GM12865 (cell line): ENCODE measurements around the gene FBXO9.

ENCODE experiments used
- DNase-seq: peaks from one replicate; pipeline ENCODE4 v3.0.0; 2010; ENCODE audit warnings: low read depth
- H3K4me3 ChIP-seq: 2 replicates; pipeline ENCODE4 v1.5.1; 2011; ENCODE audit warnings: mild to moderate bottlenecking, low read depth, low read length, control low read depth
- TF ChIP-seq, protein P1 (sequence below): IDR thresholded peaks from 2 replicates; pipeline ENCODE4 v1.5.1; 2011; ENCODE audit warnings: low read length, control low read depth, low read depth, inconsistent platforms; ENCODE audit not compliant: insufficient read depth; ENCODE audit errors: missing control alignments

The FBXO9 gene

DNA sequence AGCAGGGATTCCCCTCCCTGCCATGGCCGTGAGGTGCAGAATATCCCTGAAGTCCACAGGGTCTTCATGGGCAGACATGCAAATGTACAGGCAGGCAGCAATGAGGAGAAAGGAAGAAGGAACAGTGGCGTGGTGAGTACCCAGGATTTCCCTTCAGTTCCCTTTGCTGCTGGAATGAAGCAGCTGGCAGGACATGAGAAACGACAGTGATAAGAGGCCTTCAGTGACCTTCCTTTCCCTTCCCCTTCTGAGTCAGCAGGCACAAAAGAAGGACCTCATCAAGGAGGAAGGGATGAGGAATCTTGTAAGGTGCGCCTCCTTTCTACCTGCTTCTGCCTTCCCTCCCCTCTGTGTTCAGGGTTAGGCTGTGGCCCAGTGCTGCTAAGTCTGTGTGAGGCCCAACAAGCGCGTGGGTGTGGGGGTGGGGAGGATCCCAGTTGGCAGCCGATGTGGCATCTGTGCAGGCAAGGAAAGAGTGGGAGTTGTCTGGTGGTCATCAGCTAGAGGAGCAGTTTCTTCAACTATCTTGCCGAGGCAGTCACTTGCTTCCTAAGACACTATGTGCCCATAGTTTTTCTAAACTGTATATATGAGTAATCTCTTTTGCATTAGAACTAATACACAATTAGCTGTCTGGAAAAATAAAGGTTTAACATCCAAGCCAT, 29.5 kb upstream of the FBXO9 start:
- no peak overlapping the region for H3K4me3 ChIP-seq
- TF ChIP-seq, protein P1, sequence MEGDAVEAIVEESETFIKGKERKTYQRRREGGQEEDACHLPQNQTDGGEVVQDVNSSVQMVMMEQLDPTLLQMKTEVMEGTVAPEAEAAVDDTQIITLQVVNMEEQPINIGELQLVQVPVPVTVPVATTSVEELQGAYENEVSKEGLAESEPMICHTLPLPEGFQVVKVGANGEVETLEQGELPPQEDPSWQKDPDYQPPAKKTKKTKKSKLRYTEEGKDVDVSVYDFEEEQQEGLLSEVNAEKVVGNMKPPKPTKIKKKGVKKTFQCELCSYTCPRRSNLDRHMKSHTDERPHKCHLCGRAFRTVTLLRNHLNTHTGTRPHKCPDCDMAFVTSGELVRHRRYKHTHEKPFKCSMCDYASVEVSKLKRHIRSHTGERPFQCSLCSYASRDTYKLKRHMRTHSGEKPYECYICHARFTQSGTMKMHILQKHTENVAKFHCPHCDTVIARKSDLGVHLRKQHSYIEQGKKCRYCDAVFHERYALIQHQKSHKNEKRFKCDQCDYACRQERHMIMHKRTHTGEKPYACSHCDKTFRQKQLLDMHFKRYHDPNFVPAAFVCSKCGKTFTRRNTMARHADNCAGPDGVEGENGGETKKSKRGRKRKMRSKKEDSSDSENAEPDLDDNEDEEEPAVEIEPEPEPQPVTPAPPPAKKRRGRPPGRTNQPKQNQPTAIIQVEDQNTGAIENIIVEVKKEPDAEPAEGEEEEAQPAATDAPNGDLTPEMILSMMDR: no peak
- no peak for DNase-seq

DNA sequence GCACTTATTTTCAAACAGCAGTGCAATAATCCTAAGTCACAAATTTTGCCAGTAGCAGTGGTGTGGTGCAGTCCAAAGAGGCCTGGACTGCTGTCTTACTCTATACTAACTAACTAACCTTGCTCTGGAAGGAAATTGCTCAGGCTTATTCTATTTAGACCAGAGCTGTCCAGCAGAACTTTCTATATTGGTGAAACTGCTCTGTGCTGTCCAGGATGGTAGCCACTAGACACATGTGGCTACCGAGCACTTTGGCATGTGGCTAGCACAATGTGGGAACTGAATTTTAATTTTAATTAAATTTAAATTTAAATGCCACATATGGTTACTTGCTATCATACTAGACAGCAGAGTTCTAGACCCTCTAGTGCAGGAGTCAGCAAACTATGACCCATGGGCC, 27.1 kb upstream of the FBXO9 start:
- TF ChIP-seq, protein P1: no peak
- DNase-seq: no peak
- H3K4me3 ChIP-seq: no peak overlapping the region

DNA sequence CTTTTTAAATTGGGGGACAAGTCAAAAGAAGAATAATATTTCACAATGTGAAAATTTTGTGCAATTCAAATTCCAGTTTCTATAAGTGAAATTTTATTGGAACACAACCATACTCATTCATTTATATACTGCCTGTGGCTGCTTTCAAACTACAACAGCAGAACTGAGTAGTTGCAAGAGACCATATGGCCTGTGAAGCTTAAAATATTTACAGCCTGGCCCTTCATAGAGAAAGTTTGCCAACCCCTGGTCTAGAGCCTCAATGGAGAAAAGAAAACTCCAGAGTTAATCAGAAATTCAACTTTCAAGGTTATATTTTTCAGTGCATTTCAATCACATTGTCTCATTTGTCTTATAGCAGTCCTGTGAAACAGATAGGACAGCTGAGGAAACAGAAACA, 26.6 kb upstream of the FBXO9 start:
- TF ChIP-seq, protein P1: no peak
- H3K4me3 ChIP-seq: no peak overlapping the region
- DNase-seq: no peak

DNA sequence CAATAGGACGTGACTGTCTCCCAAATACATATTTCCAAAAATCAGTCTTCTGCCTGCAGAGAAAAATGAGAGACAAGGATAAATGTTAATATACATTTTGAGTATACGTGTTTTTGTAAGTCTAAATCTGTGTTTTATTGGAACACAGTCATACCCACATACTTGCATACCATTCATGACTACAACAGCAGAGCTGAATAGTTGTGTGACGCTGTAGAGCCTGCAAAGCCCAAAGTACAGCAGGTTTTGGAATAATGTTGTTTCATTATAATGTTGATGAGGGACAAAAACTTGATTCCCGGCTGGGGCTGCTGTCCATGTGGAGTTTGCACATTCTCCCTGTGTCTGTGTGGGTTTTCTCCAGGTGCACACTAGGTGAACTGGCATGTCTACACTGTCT, 23.8 kb upstream of the FBXO9 start:
- TF ChIP-seq, protein P1: no peak
- H3K4me3 ChIP-seq: no peak overlapping the region
- no peak for DNase-seq

DNA sequence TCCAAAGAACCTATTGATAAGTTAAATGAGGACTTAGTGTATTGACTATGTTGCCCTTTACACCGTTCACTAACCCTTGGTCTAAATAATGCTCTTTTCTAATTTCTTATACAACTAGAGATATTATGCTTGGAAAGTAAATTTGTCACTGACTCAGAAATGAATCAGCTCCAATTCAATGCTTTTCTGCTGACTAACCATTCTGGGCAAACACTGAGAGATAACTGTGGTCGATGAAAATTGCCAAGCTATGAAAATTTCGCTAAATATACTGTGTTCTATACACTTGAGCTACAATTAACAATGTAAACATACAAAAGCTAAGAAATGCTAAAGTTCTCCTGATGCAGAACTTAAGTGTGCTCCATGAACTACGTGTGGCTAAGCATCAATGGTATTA, 23.1 kb upstream of the FBXO9 start:
- DNase-seq: no peak

DNA sequence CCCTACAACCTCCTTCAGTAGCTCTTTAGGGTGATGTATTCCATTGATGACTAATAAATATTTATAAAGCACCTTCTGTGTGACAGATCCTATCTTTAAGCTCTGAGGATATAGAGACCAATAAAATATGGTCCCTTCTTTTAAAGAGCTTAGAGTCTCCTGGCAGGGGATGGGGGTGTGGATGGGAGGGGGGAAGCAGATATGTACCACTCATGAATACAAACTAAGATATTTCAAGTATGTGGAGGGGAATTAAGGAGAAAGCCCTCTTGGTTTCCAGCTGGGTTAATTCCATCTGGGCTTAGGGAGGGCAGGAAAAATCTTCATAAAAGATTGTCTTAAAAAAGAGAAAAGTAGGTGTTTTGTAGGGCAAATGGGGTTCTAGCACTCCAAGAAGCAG, 21.6 kb upstream of the FBXO9 start:
- DNase-seq: no peak

More for the DNA sequence above, 23.1 kb upstream of the FBXO9 start:
- H3K4me3 ChIP-seq: no peak overlapping the region
- TF ChIP-seq, protein P1: no peak

More for the DNA sequence above, 21.6 kb upstream of the FBXO9 start:
- TF ChIP-seq, protein P1: no peak
- no peak overlapping the region for H3K4me3 ChIP-seq
